Caco-2 (cell line): ENCODE measurements around the gene ADAMTSL1. TPM values are rescaled to one million over a fixed set of nuclear protein-coding genes. Genes with fewer than 3 reads are reported as not detected.

ENCODE experiments used
- BruUV-seq: library from RNA; stranded (reverse); fragments of 400-500 nt; replicated peaks from 2 replicates; lab custom pipeline; 2021; lab: Mats Ljungman, UMichigan
- CTCF ChIA-PET: fragments of 300-600 bp; sonication (Branson Sonifier 250); formaldehyde crosslinking; loops from one replicate; lab custom pipeline; 2022; ENCODE audit warnings: antibody characterized with exemption; lab: Charles Lee
- POLR2A ChIA-PET: fragments of 300-600 bp; sonication (Branson Sonifier 250); formaldehyde crosslinking; loops from one replicate; lab custom pipeline; 2022; ENCODE audit warnings: antibody characterized with exemption; lab: Charles Lee
- DNase-seq, 2 experiments: peaks; one replicate each; pipeline versions ENCODE4 v3.0.0 to v3.0.0-alpha.2; 2020 to 2022
- H3K27me3 ChIP-seq: replicated peaks from 2 replicates; pipeline ENCODE4 v1.6.0; 2011; ENCODE audit warnings: low read length; ENCODE audit not compliant: control insufficient read depth, insufficient read depth
- H3K36me3 ChIP-seq: 2 replicates; pipeline ENCODE4 v1.5.1; 2011; ENCODE audit warnings: low read length; ENCODE audit not compliant: control insufficient read depth, insufficient read depth
- H3K4me1 ChIP-seq: fragments of 250-450 bp; sonication (Bioruptor Pico); 2 replicates; pipeline ENCODE4 v1.5.1; 2020; ENCODE audit warnings: mild to moderate bottlenecking
- H3K4me3 ChIP-seq: 2 replicates; pipeline ENCODE4 v1.5.1; 2011; ENCODE audit warnings: low read depth, mild to moderate bottlenecking, control low read depth, low read length
- H3K9me3 ChIP-seq: fragments of 250-450 bp; sonication (Bioruptor Pico); 2 replicates; pipeline ENCODE4 v1.5.1; 2020; ENCODE audit warnings: mild to moderate bottlenecking, moderate library complexity
- H3K27ac Mint-ChIP-seq: one replicate; pipeline ENCODE4 v1.8.0; 2022; ENCODE audit warnings: mixed read lengths; ENCODE audit not compliant: unreplicated experiment
- H3K27me3 Mint-ChIP-seq: one replicate; pipeline ENCODE4 v1.8.0; 2022; ENCODE audit warnings: mixed read lengths; ENCODE audit not compliant: insufficient read depth, unreplicated experiment
- H3K36me3 Mint-ChIP-seq: one replicate; pipeline ENCODE4 v1.8.0; 2022; ENCODE audit warnings: mild to moderate bottlenecking, mixed read lengths; ENCODE audit not compliant: insufficient read depth, unreplicated experiment
- H3K4me1 Mint-ChIP-seq: one replicate; pipeline ENCODE4 v1.8.0; 2022; ENCODE audit warnings: low read depth, mixed read lengths; ENCODE audit not compliant: unreplicated experiment
- H3K4me3 Mint-ChIP-seq: one replicate; pipeline ENCODE4 v1.8.0; 2022; ENCODE audit warnings: mild to moderate bottlenecking, moderate library complexity, mixed read lengths; ENCODE audit not compliant: unreplicated experiment
- H3K9me3 Mint-ChIP-seq: one replicate; pipeline ENCODE4 v1.8.0; 2022; ENCODE audit warnings: mixed read lengths; ENCODE audit not compliant: unreplicated experiment
- intact Hi-C: fragments of 100-400 bp; cut with micrococcal nuclease; formaldehyde crosslinking; loops from one replicate; pipeline ENCODE4 v1.10.0; 2022; ENCODE audit not compliant: unreplicated experiment
- total RNA-seq: library from RNA; stranded (reverse); gene quantifications from 2 replicates; pipeline ENCODE4 v1.2.3, GENCODE V29; 2022
- TF ChIP-seq, protein P1 (sequence below), 2 experiments: fragments of 200-600 bp in 1 of 2; IDR thresholded peaks; 1 replicate in 1 of 2; 2 replicates in 1 of 2; pipeline versions ENCODE4 v1.5.1 to v1.8.0; 2011 to 2022; ENCODE audit warnings: antibody characterized with exemption in 1 of 2, control low read depth in 1 of 2, inconsistent platforms in 1 of 2, low read depth in 1 of 2, low read length in 1 of 2, mild to moderate bottlenecking in 1 of 2, moderate library complexity in 1 of 2; ENCODE audit not compliant: insufficient read depth in 1 of 2, severe bottlenecking in 1 of 2, unreplicated experiment in 1 of 2

The ADAMTSL1 gene
- total RNA-seq, 1 experiment from 2014 or later, result not detected

DNA sequence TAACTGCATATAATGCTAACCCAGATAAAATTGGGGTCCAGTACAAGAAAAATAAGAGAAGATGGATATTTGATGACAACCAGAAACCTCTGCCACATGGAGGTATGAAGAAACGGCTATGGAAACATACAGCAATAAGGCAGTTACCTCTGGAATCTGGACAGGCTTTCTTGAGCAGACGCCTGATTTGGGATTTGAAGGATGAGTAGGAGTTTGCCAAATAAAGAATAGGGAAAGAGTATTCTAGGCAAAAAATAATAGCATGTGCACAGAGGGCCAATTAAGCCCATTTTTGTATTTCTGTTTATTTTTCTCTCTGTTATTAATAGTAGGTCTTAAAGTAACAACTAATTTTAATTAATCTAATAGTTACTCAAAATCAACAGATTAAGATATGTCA, 144.9 kb downstream of the ADAMTSL1 start:
- H3K4me1 ChIP-seq, result no peaks in the 10 kb centered on the region
- no peak for DNase-seq
- Mint-ChIP-seq H3K4me1 (no peaks in the 10 kb centered on the region), H3K27ac (no peak overlapping the region), H3K27me3 (peaks cover 8% of the 10 kb centered on the region), H3K36me3 (no peaks in the 10 kb centered on the region), H3K9me3 (no peaks in the 10 kb centered on the region), H3K4me3 (no peak overlapping the region)
- intact Hi-C loops, result no loop called here
- BruUV-seq, result no TSS peak
- H3K27me3 ChIP-seq, result no peaks in the 10 kb centered on the region
- no peaks in the 10 kb centered on the region for H3K9me3 ChIP-seq
- H3K4me3 ChIP-seq, result no peak overlapping the region
- no peaks in the 10 kb centered on the region for H3K36me3 ChIP-seq
- ChIA-PET CTCF (no interaction called here), POLR2A (no interaction called here)
- TF ChIP-seq, protein P1, sequence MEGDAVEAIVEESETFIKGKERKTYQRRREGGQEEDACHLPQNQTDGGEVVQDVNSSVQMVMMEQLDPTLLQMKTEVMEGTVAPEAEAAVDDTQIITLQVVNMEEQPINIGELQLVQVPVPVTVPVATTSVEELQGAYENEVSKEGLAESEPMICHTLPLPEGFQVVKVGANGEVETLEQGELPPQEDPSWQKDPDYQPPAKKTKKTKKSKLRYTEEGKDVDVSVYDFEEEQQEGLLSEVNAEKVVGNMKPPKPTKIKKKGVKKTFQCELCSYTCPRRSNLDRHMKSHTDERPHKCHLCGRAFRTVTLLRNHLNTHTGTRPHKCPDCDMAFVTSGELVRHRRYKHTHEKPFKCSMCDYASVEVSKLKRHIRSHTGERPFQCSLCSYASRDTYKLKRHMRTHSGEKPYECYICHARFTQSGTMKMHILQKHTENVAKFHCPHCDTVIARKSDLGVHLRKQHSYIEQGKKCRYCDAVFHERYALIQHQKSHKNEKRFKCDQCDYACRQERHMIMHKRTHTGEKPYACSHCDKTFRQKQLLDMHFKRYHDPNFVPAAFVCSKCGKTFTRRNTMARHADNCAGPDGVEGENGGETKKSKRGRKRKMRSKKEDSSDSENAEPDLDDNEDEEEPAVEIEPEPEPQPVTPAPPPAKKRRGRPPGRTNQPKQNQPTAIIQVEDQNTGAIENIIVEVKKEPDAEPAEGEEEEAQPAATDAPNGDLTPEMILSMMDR (IDR thresholded peaks at IDR 0.05; ENCODE audit: insufficient read depth in 1 of 2, low read depth in 1 of 2, low read length in 1 of 2, severe bottlenecking in 1 of 2, unreplicated experiment in 1 of 2), result no peak

DNA sequence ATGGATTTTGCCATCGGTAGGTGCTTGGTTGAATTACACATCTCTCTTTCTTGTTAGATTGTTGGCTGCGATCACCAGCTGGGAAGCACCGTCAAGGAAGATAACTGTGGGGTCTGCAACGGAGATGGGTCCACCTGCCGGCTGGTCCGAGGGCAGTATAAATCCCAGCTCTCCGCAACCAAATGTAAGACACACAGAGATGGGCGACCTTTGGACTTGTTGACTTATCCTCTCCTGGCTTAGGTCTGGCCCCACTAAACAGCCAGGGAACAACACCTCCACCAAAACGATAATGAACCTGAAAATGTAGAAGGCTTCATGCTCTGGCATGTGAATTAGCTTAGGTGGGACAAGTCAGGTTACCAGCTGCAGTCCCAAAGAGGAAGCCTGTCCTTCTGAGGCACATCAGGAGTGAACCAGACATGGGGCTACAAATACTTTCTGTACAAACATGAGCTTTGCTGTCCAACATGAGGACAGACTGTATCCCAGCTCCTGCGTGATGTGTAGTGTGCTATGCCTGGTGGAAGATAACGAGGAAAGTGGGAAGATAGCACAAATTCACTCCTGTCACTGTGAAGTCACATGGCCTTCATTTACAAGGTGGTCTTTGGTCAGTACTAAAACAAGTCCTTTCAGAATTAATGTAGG, 148.4 kb downstream of the ADAMTSL1 start:
- intact Hi-C loops, result no loop called here
- no peaks in the 10 kb centered on the region for H3K36me3 Mint-ChIP-seq
- Histone ChIP-seq H3K27me3 (no peaks in the 10 kb centered on the region), H3K4me3 (no peak overlapping the region), H3K4me1 (no peaks in the 10 kb centered on the region), H3K36me3 (no peaks in the 10 kb centered on the region), H3K9me3 (no peaks in the 10 kb centered on the region)
- BruUV-seq, result no TSS peak
- DNase-seq, result peak in 1 of 2 experiments; percentile 1
- H3K27ac Mint-ChIP-seq, result no peak overlapping the region
- no peak overlapping the region for H3K4me3 Mint-ChIP-seq
- TF ChIP-seq, protein P1 (IDR thresholded peaks at IDR 0.05; ENCODE audit: insufficient read depth in 1 of 2, low read depth in 1 of 2, low read length in 1 of 2, severe bottlenecking in 1 of 2, unreplicated experiment in 1 of 2), result no peak
- CTCF ChIA-PET, result no interaction called here
- POLR2A ChIA-PET, result no interaction called here
- H3K9me3 Mint-ChIP-seq, result no peaks in the 10 kb centered on the region
- peaks cover 8% of the 10 kb centered on the region for H3K27me3 Mint-ChIP-seq
- H3K4me1 Mint-ChIP-seq, result no peaks in the 10 kb centered on the region

- Mint-ChIP-seq H3K27ac (no peak overlapping the region), H3K9me3 (no peaks in the 10 kb centered on the region), H3K27me3 (peaks cover 8% of the 10 kb centered on the region), H3K4me1 (no peaks in the 10 kb centered on the region), H3K4me3 (no peak overlapping the region), H3K36me3 (no peaks in the 10 kb centered on the region)
- no peaks in the 10 kb centered on the region for H3K4me1 ChIP-seq
- intact Hi-C loops, result no loop called here
- DNase-seq, result no peak
- H3K36me3 ChIP-seq, result no peaks in the 10 kb centered on the region
- CTCF ChIA-PET, result no interaction called here
- TF ChIP-seq, protein P1 (IDR thresholded peaks at IDR 0.05; ENCODE audit: insufficient read depth in 1 of 2, low read depth in 1 of 2, low read length in 1 of 2, severe bottlenecking in 1 of 2, unreplicated experiment in 1 of 2), result no peak
- no peak overlapping the region for H3K4me3 ChIP-seq
- no peaks in the 10 kb centered on the region for H3K9me3 ChIP-seq
- no peaks in the 10 kb centered on the region for H3K27me3 ChIP-seq
- BruUV-seq, result no TSS peak
- POLR2A ChIA-PET, result no interaction called here
Measured at GRCh38 chr9:18623221-18624079, 149.5 kb downstream of the ADAMTSL1 start.
